ACC112 (cell line): ENCODE results near the gene UVSSA.

Experiments used
- H2AFZ ChIP-seq: fragments of 200-600 bp; sonication (generic); one replicate; pipeline ENCODE4 v1.6.0; 2017; ENCODE audit warnings: antibody characterized with exemption, low read length; ENCODE audit not compliant: unreplicated experiment
- H3K27ac ChIP-seq: fragments of 200-600 bp; sonication (generic); 2 replicates; pipeline ENCODE4 v1.5.1; 2014; ENCODE audit warnings: low read depth, mild to moderate bottlenecking, antibody characterized with exemption, low read length, moderate library complexity
- H3K27me3 ChIP-seq: fragments of 200-600 bp; sonication (generic); 2 replicates; pipeline ENCODE4 v1.6.1; 2014; ENCODE audit warnings: mild to moderate bottlenecking, antibody characterized with exemption, low read length, moderate library complexity, mixed read lengths; ENCODE audit not compliant: insufficient read depth
- H3K36me3 ChIP-seq: fragments of 200-600 bp; sonication (generic); 2 replicates; pipeline ENCODE4 v1.6.1; 2016; ENCODE audit warnings: mild to moderate bottlenecking, antibody characterized with exemption, low read length, moderate library complexity, mixed read lengths; ENCODE audit not compliant: insufficient read depth
- H3K4me1 ChIP-seq: fragments of 200-600 bp; sonication (generic); one replicate; pipeline ENCODE4 v1.6.1; 2016; ENCODE audit warnings: low read length, mixed read lengths; ENCODE audit not compliant: insufficient read depth, unreplicated experiment, control insufficient read depth
- H3K4me3 ChIP-seq: fragments of 200-600 bp; sonication (generic); 2 replicates; pipeline ENCODE4 v1.5.1; 2014; ENCODE audit warnings: mild to moderate bottlenecking, low read depth, low read length
- H3K79me2 ChIP-seq: fragments of 200-600 bp; sonication (generic); one replicate; pipeline ENCODE4 v1.6.0; 2016; ENCODE audit warnings: low read length; ENCODE audit not compliant: control insufficient read depth, unreplicated experiment, insufficient read depth

UVSSA gene

GRCh38 chr4:1354136-1354982 lies 7.4 kb downstream of the UVSSA start:
- no peak overlapping the region for H3K27ac ChIP-seq
- H3K4me1 ChIP-seq: no peaks in the 10 kb centered on the region
- peaks cover 5% of the 10 kb centered on the region for H3K79me2 ChIP-seq
- no peak overlapping the region for H2AFZ ChIP-seq
- H3K4me3 ChIP-seq: no peak overlapping the region
- no peaks in the 10 kb centered on the region for H3K36me3 ChIP-seq
- no peaks in the 10 kb centered on the region for H3K27me3 ChIP-seq

- Histone ChIP-seq H3K79me2 (no peaks in the 10 kb centered on the region), H3K27ac (no peak overlapping the region), H3K4me1 (peaks cover 3% of the 10 kb centered on the region), H3K36me3 (no peaks in the 10 kb centered on the region), H2AFZ (no peak overlapping the region), H3K4me3 (no peak overlapping the region), H3K27me3 (no peaks in the 10 kb centered on the region)
Observed at GRCh38 chr4:1354983-1355275, 7.9 kb downstream of the UVSSA start.

- Histone ChIP-seq H3K4me3 (no peak overlapping the region), H3K27ac (no peak overlapping the region), H3K27me3 (no peaks in the 10 kb centered on the region), H3K36me3 (no peaks in the 10 kb centered on the region), H3K79me2 (no peaks in the 10 kb centered on the region), H2AFZ (no peak overlapping the region), H3K4me1 (peaks cover 7% of the 10 kb centered on the region)
Observed at GRCh38 chr4:1355378-1355777, 8.4 kb downstream of the UVSSA start.

GRCh38 chr4:1356181-1356998 lies 9.4 kb downstream of the UVSSA start:
- H3K4me3 ChIP-seq: no peak overlapping the region
- H3K79me2 ChIP-seq: no peaks in the 10 kb centered on the region
- H3K4me1 ChIP-seq: peaks cover 13% of the 10 kb centered on the region
- no peaks in the 10 kb centered on the region for H3K36me3 ChIP-seq
- no peak overlapping the region for H3K27ac ChIP-seq
- H3K27me3 ChIP-seq: no peaks in the 10 kb centered on the region
- H2AFZ ChIP-seq: no peak overlapping the region

- Histone ChIP-seq H3K79me2 (no peaks in the 10 kb centered on the region), H2AFZ (no peak overlapping the region), H3K4me1 (peaks cover 13% of the 10 kb centered on the region), H3K36me3 (no peaks in the 10 kb centered on the region), H3K4me3 (no peak overlapping the region), H3K27me3 (no peaks in the 10 kb centered on the region), H3K27ac (no peak overlapping the region)
Observed at GRCh38 chr4:1357356-1358248, 10.6 kb downstream of the UVSSA start.

- no peak overlapping the region for H2AFZ ChIP-seq
- H3K36me3 ChIP-seq: no peaks in the 10 kb centered on the region
- H3K27me3 ChIP-seq: no peaks in the 10 kb centered on the region
Observed at GRCh38 chr4:1358421-1359143, 11.6 kb downstream of the UVSSA start.

GRCh38 chr4:1359144-1359501 lies 12.1 kb downstream of the UVSSA start:
- Histone ChIP-seq H2AFZ (no peak overlapping the region), H3K36me3 (no peaks in the 10 kb centered on the region), H3K27ac (no peak overlapping the region)

More at GRCh38 chr4:1358421-1359143, 11.6 kb downstream of the UVSSA start:
- peaks cover 13% of the 10 kb centered on the region for H3K4me1 ChIP-seq
- H3K79me2 ChIP-seq: no peaks in the 10 kb centered on the region
- H3K27ac ChIP-seq: no peak overlapping the region
- no peak overlapping the region for H3K4me3 ChIP-seq

GRCh38 chr4:1359976-1360375 lies 13.0 kb downstream of the UVSSA start:
- no peak overlapping the region for H2AFZ ChIP-seq
- H3K27ac ChIP-seq: peak overlapping the region; percentile 8; the same call in 1 of the 2 replicates
- no peaks in the 10 kb centered on the region for H3K79me2 ChIP-seq
- no peaks in the 10 kb centered on the region for H3K27me3 ChIP-seq
- H3K4me1 ChIP-seq: peaks cover 13% of the 10 kb centered on the region
- H3K4me3 ChIP-seq: 0 out of 2 replicates have a peak overlapping the region, but pooled peaks have one; percentile 3
- no peaks in the 10 kb centered on the region for H3K36me3 ChIP-seq

More at GRCh38 chr4:1359144-1359501, 12.1 kb downstream of the UVSSA start:
- Histone ChIP-seq H3K4me1 (peaks cover 13% of the 10 kb centered on the region), H3K27me3 (no peaks in the 10 kb centered on the region), H3K79me2 (no peaks in the 10 kb centered on the region), H3K4me3 (no peak overlapping the region)

- Histone ChIP-seq H3K79me2 (no peaks in the 10 kb centered on the region), H3K27me3 (no peaks in the 10 kb centered on the region), H3K27ac (peak overlapping the region; percentile 8; the same call in 1 of the 2 replicates), H3K4me1 (peaks cover 13% of the 10 kb centered on the region), H3K4me3 (peak overlapping the region; percentile 3; the same call in 1 of the 2 replicates), H3K36me3 (no peaks in the 10 kb centered on the region), H2AFZ (no peak overlapping the region)
Observed at GRCh38 chr4:1360423-1361283, 13.6 kb downstream of the UVSSA start.
